K562 (cell line): ENCODE results near the gene TFF2. TPM values are rescaled to one million over a fixed set of nuclear protein-coding genes. Genes with fewer than 3 reads are reported as not detected.

ENCODE experiments used
- ATAC-seq: fragments of 200-7000 bp; cut with Tn5 transposase; 3 replicates; pipeline ENCODE4 v1.9.1; 2020; ENCODE audit warnings: moderate library complexity
- BruUV-seq: library from RNA; stranded (reverse); fragments of 400-500 nt; replicated peaks from 2 replicates; lab custom pipeline; 2021; lab: Mats Ljungman, UMichigan
- CTCF ChIA-PET: fragments of 300-600 bp; formaldehyde crosslinking; extraction: SDS; loops from one replicate; lab custom pipeline; 2021; ENCODE audit warnings: low intra/inter-chr PET ratio; lab: Yijun Ruan, JAX
- POLR2A ChIA-PET: fragments of 300-600, 350-650 bp; sonication (Branson Sonifier 250); formaldehyde crosslinking; extraction: SDS; loops from one replicate; lab custom pipeline; 2021; ENCODE audit warnings: antibody characterized with exemption, inconsistent platforms; lab: Yijun Ruan, JAX
- DNase-seq, 4 experiments: peaks; one replicate each; pipeline versions ENCODE4 v3.0.0 to v3.0.0-alpha.2; 2011 to 2018; ENCODE audit warnings: low spot score in 3 of 4, mixed read lengths in 3 of 4; ENCODE audit errors: extremely low read depth in 1 of 4
- FAIRE-seq: peaks from 2 replicates; lab custom pipeline; 2011; peaks lifted over from hg19 to GRCh38; lab: Jason Lieb, UNC
- H2AFZ ChIP-seq: 2 replicates; pipeline ENCODE4 v1.6.0; 2011; ENCODE audit warnings: low read depth, low read length, control low read depth, inconsistent platforms
- H3K27ac ChIP-seq: fragments of 200-600 bp; 3 replicates; pipeline ENCODE4 v1.8.0; 2011; ENCODE audit warnings: low read depth, mild to moderate bottlenecking, control low read depth, inconsistent platforms, low read length, moderate library complexity, mixed read lengths; ENCODE audit errors: extremely low read depth
- H3K27me3 ChIP-seq, 2 experiments: fragments of 300-600 bp in 1 of 2; 2 replicates in 1 of 2; 3 replicates in 1 of 2; pipeline versions ENCODE4 v1.6.0 to v1.8.0; 2011; ENCODE audit warnings: inconsistent platforms in 2 of 2, low read length in 2 of 2, mild to moderate bottlenecking in 1 of 2, mixed read lengths in 1 of 2, moderate library complexity in 1 of 2; ENCODE audit not compliant: control insufficient read depth in 2 of 2, insufficient read depth in 2 of 2
- H3K36me3 ChIP-seq: fragments of 300-600 bp; 3 replicates; pipeline ENCODE4 v1.8.0; 2011; ENCODE audit warnings: mild to moderate bottlenecking, low read length, inconsistent platforms; ENCODE audit not compliant: control insufficient read depth, insufficient read depth
- H3K4me1 ChIP-seq, 2 experiments: fragments of 200-600 bp in 1 of 2; replicated peaks in 1 of 2; 2 replicates in 1 of 2; 3 replicates in 1 of 2; pipeline versions ENCODE4 v1.5.1 to v1.8.0; 2011; ENCODE audit warnings: inconsistent platforms in 2 of 2, low read length in 2 of 2, mild to moderate bottlenecking in 1 of 2, mixed read lengths in 1 of 2, moderate library complexity in 1 of 2; ENCODE audit not compliant: control insufficient read depth in 2 of 2, insufficient read depth in 2 of 2
- H3K4me2 ChIP-seq: 2 replicates; pipeline ENCODE4 v1.6.1; 2011; ENCODE audit warnings: low read length, control low read depth, inconsistent platforms, mixed read lengths; ENCODE audit not compliant: insufficient read depth
- H3K4me3 ChIP-seq: fragments of 200-600 bp; sonication (generic), shearing (Covaris generic); 2 replicates; pipeline ENCODE4 v1.5.1; 2016; ENCODE audit warnings: control low read depth, inconsistent platforms
- H3K79me2 ChIP-seq: fragments of 200-600 bp; 3 replicates; pipeline ENCODE4 v1.8.0; 2011; ENCODE audit warnings: low read length, inconsistent platforms; ENCODE audit not compliant: control insufficient read depth, insufficient read depth
- H3K9ac ChIP-seq, 2 experiments: 2 replicates each; pipeline versions ENCODE4 v1.6.0 to v1.6.1; 2011; ENCODE audit warnings: low read depth in 2 of 2, low read length in 2 of 2, control low read depth in 1 of 2, inconsistent platforms in 1 of 2, mild to moderate bottlenecking in 1 of 2, mixed read lengths in 1 of 2; ENCODE audit not compliant: insufficient read depth in 1 of 2
- H3K9me1 ChIP-seq: one replicate; pipeline ENCODE4 v1.6.0; 2011; ENCODE audit warnings: inconsistent platforms, mild to moderate bottlenecking, low read length, moderate library complexity; ENCODE audit not compliant: control insufficient read depth, insufficient read depth
- H3K9me3 ChIP-seq: replicated peaks from 2 replicates; pipeline ENCODE4 v1.5.1; 2011; ENCODE audit warnings: low read depth, low read length, inconsistent platforms; ENCODE audit not compliant: control insufficient read depth, insufficient read depth
- H4K20me1 ChIP-seq: replicated peaks from 2 replicates; pipeline ENCODE4 v1.6.1; 2011; ENCODE audit warnings: low read length, inconsistent platforms, mixed read lengths; ENCODE audit not compliant: control insufficient read depth, insufficient read depth
- WGBS: fragments of 100-300 bp; shearing (Covaris generic); methylation state at CpG from one replicate; pipeline ENCODE4 v1.1.6; 2016; ENCODE audit warnings: low coverage, mixed read lengths; ENCODE audit not compliant: insufficient coverage; ENCODE audit errors: missing lambda C conversion rate; 5-methylcytosine and 5-hydroxymethylcytosine counted together
- in situ Hi-C: fragments of 300-500 bp; cut with MboI; formaldehyde crosslinking; loops from 4 replicates; pipeline ENCODE4 v1.15.0; 2018; ENCODE audit warnings: inconsistent platforms, mixed read lengths
- intact Hi-C: fragments of 100-400 bp; cut with micrococcal nuclease; formaldehyde crosslinking; loops from 2 replicates; pipeline ENCODE4 v1.14.2; 2022
- polyA plus RNA-seq, 8 experiments: library from polyadenylated mRNA; depleted of rRNA in 4 of 8; stranded (reverse) in 5 of 8; unstranded in 3 of 8; fragments of >200 nt; fragmentation: Nextera tagmentation in 2 of 8; fragmentation: Illumina TruSeq in 1 of 8; extraction: Ambion mirVana in 2 of 8; extraction: Trizol in 1 of 8; gene quantifications; 2 replicates each; pipeline versions ENCODE4 v1.2.1 to v1.2.3, GENCODE V29; 2011 to 2014; ENCODE audit warnings: inconsistent platforms in 1 of 8, missing spikeins in 1 of 8
- total RNA-seq, 7 experiments: library from RNA; depleted of rRNA in 6 of 7; stranded (reverse); fragments of >200 nt in 6 of 7; fragmentation: Illumina TruSeq in 2 of 7; extraction: Trizol in 2 of 7; gene quantifications; 2 replicates each; pipeline versions ENCODE4 v1.2.1 to v1.2.3, GENCODE V29; 2011 to 2021; ENCODE audit warnings: low replicate concordance in 1 of 7
- TF ChIP-seq, protein P1 (sequence below): sonication (generic); formaldehyde crosslinking; IDR thresholded peaks from 2 replicates; pipeline ENCODE4 v1.9.0; 2022; ENCODE audit warnings: mild to moderate bottlenecking, missing genetic modification reagents

Gene TFF2
- total and polyA plus RNA-seq, 9 of the 15 experiments (the other 6 are each of a cell fraction or from before 2014, with no cell fraction given): not detected

GRCh38 chr21:42396799-42397745, 46.3 kb upstream of the TFF2 start:
- peak; percentile 52 for ATAC-seq
- Histone ChIP-seq H2AFZ (peak overlapping the region; percentile 60; the same call in 1 of the 2 replicates), H3K9ac (no peak overlapping the region), H3K27ac (no peak overlapping the region), H3K4me1 (peaks cover 8 to 24% of the 10 kb centered on the region in 2 experiments; a peak in 4 of 5 replicates), H3K27me3 (peaks cover 0 to 5% of the 10 kb centered on the region in 2 experiments; a peak in 2 of 5 replicates), H3K9me1 (no peaks in the 10 kb centered on the region), H3K4me3 (no peak overlapping the region), H3K36me3 (no peaks in the 10 kb centered on the region), H3K9me3 (no peaks in the 10 kb centered on the region), H3K4me2 (no peak overlapping the region), H3K79me2 (no peaks in the 10 kb centered on the region), H4K20me1 (no peaks in the 10 kb centered on the region)
- TF ChIP-seq, protein P1, sequence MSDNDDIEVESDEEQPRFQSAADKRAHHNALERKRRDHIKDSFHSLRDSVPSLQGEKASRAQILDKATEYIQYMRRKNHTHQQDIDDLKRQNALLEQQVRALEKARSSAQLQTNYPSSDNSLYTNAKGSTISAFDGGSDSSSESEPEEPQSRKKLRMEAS (CRISPR knock-in tag): no peak
- no peak for FAIRE-seq
- no peak for DNase-seq
- POLR2A ChIA-PET: interaction anchor here (0.6 kb wide), 1 partner anchor 14 kb away, joined by 5 read pairs; no protein-coding TSS in a partner anchor
- WGBS: 63% methylated on average over 19 of the region's 19 CpGs
- in situ Hi-C loops: no loop called here
- CTCF ChIA-PET: no interaction called here
- intact Hi-C loops: no loop called here
- no TSS peak for BruUV-seq
